Posterior vena cava (tissue), 2 donors: ENCODE data around the gene OSER1. TPM values are rescaled to one million over a fixed set of nuclear protein-coding genes. Genes with fewer than 3 reads are reported as not detected.

ENCODE experiments used
- DNase-seq: peaks from one replicate; pipeline ENCODE4 v3.0.0-alpha.2; 2020; ENCODE audit warnings: low spot score
- intact Hi-C, 2 donors: fragments of 100-400 bp; cut with DNase I; formaldehyde crosslinking; loops; one replicate each; pipeline versions ENCODE4 v1.14.1 to v1.14.2; 2022 to 2023
- total RNA-seq, 2 donors: library from RNA; stranded (reverse); fragmentation: NEBNext Ultra II Directional; extraction: Animal tissue kit (Norgen Biotek cat#: 25700); gene quantifications; one replicate each; pipeline ENCODE4 v1.2.1, GENCODE V29; 2021
- donor health status: DM: yes; HTN: yes; CAD: no.
- donor health status: DM: yes; HTN: yes; CAD: no.

OSER1 gene
- total RNA-seq, 2 donors from 2014 or later, result 24.3 to 27.3 TPM

GRCh38 chr20:44231713-44232468 is 21.3 kb upstream of the OSER1 start:
- DNase-seq, result no peak
- intact Hi-C loops, result no loop called here

- intact Hi-C loops, result no loop called here
- DNase-seq, result peak; percentile 25
These were observed 20.6 kb upstream of the OSER1 start for GRCh38 chr20:44231193-44231592.

- intact Hi-C loops, result no loop called here
- DNase-seq, result no peak
These were observed 18.1 kb upstream of the OSER1 start for GRCh38 chr20:44228465-44229258.

- DNase-seq, result no peak
- intact Hi-C loops, result no loop called here
These were observed 14.1 kb upstream of the OSER1 start for GRCh38 chr20:44224637-44225036.

DNA sequence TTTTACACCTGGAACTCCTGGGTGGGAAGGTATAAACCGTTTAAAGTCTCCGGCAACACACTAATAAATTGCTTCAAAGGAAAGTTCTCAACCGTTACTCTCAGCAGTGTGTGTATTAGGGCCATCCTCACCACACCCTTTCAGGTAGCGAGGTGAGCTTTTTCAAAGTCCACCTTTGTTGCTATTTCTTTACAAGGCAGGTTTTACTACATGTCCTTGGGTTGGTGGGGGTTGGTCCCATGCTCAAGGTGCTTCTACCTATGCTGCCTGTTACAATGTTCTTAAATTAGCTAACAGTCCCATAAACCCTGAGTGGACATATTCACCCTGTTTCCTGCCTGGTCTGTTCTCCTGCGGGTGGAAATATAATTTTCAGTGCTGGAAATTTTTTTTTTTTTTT is 13.2 kb upstream of the OSER1 start:
- intact Hi-C loops, result no loop called here

DNA sequence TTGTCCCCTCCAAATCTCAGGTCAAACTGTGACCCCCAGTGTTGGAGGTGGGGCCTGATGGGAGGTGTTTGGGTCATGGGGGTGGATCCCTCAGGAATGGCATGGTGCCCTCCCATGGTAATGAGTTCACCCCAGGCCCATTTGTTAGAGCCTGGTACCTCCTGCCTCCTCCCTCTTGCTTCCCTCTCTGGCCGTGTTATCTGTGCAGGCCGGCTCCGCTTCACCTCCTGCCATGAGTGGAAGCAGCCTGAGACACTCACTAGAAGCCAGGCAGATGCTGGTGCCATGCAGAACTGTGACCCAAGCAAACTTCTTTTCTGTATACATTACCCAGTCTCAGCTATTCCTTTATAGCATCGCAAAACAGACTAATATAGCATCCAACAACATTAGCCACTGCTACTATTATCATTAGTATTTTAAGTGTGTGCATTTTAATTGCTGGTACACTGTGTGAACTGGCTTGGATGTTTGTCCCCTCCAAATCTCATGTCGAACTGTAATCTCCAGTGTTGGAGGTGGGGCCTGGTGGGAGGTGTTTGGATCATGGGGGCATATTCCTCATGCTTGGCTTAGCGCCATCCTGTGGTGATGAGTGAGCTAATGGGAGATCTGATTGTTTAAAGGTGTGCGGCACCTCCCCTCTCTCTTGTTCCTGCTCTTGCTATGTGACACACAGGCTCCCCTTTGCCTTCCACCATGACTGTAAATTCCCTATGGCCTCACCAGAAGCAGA is 12.2 kb upstream of the OSER1 start:
- DNase-seq, result no peak
- intact Hi-C loops, result no loop called here

More for the DNA sequence above, 13.2 kb upstream of the OSER1 start:
- no peak for DNase-seq

GRCh38 chr20:44222027-44222426 is 11.5 kb upstream of the OSER1 start:
- intact Hi-C loops, result no loop called here
- no peak for DNase-seq

GRCh38 chr20:44221368-44221954 is 10.9 kb upstream of the OSER1 start:
- intact Hi-C loops, result no loop called here
- no peak for DNase-seq

- intact Hi-C loops, result loop anchor here in 1 of 2 donors (10.0 kb wide), 1 partner anchor 95 kb away; the partner anchor contains the start of gene FITM2
- no peak for DNase-seq
These were observed 9.2 kb upstream of the OSER1 start for GRCh38 chr20:44219791-44220190.

- intact Hi-C loops, result loop anchor here in 1 of 2 donors (10.0 kb wide), 1 partner anchor 96 kb away; the partner anchor contains the start of gene FITM2
- DNase-seq, result no peak
These were observed 8.7 kb upstream of the OSER1 start for GRCh38 chr20:44219170-44219730.

DNA sequence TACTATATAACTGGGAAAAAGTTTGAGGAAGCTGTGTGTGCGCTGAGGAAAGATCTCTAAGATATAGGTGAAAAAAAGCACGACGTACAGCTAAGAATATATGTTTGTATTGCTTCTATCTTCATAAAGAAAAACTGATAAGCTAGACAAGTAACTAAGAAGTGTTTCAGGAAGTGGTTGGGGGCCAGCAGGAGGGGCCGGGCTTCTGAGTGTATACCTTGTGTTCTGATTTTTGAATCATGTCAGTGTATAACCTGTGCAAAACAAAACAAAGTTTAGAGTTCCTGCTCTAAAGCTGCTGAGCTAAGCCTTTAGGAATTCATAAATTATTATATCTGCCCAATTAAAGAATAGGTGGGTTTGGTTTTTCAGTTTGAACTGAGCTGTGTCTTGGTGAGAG is 7.9 kb upstream of the OSER1 start:
- intact Hi-C loops, result loop anchor here in 1 of 2 donors (10.0 kb wide), 1 partner anchor 96 kb away; the partner anchor contains the start of gene FITM2
- DNase-seq, result no peak

DNA sequence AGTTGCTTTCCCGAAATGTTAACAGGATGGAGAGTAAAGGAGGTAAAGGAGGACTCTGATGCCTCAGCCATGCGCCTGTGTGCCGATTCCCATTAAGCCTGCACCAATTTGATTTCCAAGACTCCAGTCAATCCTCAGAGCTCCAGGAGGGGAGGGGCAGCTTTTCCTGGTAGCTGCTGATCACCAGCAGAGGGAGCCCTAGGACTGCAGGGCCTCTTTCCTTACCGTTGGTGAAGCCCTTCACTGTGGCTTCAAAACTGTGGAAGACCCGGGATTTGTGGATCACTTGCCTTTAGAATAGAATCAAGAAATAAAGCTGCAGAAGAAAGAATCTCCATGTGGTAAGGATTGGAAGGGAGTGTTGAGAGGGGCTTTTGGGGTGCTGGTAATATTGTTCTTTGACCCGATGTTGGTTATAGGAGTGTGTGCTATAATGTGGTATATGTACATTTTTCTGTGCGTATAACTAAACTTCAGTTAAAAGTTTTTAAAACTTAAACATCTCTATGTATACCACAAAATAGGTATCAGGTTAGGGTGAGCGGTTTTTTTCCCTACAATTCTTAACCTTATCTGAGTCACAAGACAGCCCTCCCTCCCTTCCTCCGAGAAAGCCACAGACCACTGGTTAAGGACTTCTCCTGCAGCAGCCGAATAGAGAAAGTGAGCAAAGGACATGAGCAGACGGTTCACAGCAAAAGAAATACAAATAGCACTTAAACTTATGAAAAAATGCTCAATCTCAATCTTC is 6.9 kb upstream of the OSER1 start:
- intact Hi-C loops, result loop anchor here in 1 of 2 donors (10.0 kb wide), 1 partner anchor 97 kb away; the partner anchor contains the start of gene FITM2
- no peak for DNase-seq

GRCh38 chr20:44215125-44215524 is 4.6 kb upstream of the OSER1 start:
- peak; percentile 90 for DNase-seq
- intact Hi-C loops, result loop anchor here (1.0 to 10.0 kb wide), 2 partner anchors 96 to 100 kb away; partner anchors contain the start of gene FITM2 (in 2 of the 2)

- intact Hi-C loops, result loop anchor here in 1 of 2 donors (10.0 kb wide), 1 partner anchor 102 kb away; the partner anchor contains the start of gene FITM2
- no peak for DNase-seq
These were observed 2.2 kb upstream of the OSER1 start for GRCh38 chr20:44212792-44213191.

- DNase-seq, result no peak
- intact Hi-C loops, result loop anchor here in 1 of 2 donors (10.0 kb wide), 1 partner anchor 103 kb away; the partner anchor contains the start of gene FITM2
These were observed 837 bp upstream of the OSER1 start for GRCh38 chr20:44211177-44212039.

GRCh38 chr20:44209686-44210405 is 725 bp downstream of the OSER1 start:
- no peak for DNase-seq
- intact Hi-C loops, result loop anchor here in 1 of 2 donors (10.0 kb wide), 1 partner anchor 105 kb away; the partner anchor contains the start of gene FITM2
